Caki2 (cell line): ENCODE data around the gene SSR4. TPM values are rescaled to one million over a fixed set of nuclear protein-coding genes. Genes with fewer than 3 reads are reported as not detected.

Experiments
- DNase-seq: peaks from one replicate; pipeline ENCODE4 v3.0.0-alpha.2; 2015; ENCODE audit warnings: low read depth
- in situ Hi-C: cut with HindIII; loops from 2 replicates; pipeline ENCODE4 v1.10.0; 2016; ENCODE audit warnings: low sequenced_read_pairs, low pct_unique_long_range_greater_than_20kb, mixed read lengths
- total RNA-seq: library from RNA; depleted of rRNA; stranded (reverse); fragments of >200 nt; shearing (Covaris generic); gene quantifications from 2 replicates; pipeline ENCODE4 v1.2.3, GENCODE V29; 2014; ENCODE audit warnings: low replicate concordance

SSR4 gene
- total RNA-seq, 1 experiment from 2014 or later: 177 TPM

DNA sequence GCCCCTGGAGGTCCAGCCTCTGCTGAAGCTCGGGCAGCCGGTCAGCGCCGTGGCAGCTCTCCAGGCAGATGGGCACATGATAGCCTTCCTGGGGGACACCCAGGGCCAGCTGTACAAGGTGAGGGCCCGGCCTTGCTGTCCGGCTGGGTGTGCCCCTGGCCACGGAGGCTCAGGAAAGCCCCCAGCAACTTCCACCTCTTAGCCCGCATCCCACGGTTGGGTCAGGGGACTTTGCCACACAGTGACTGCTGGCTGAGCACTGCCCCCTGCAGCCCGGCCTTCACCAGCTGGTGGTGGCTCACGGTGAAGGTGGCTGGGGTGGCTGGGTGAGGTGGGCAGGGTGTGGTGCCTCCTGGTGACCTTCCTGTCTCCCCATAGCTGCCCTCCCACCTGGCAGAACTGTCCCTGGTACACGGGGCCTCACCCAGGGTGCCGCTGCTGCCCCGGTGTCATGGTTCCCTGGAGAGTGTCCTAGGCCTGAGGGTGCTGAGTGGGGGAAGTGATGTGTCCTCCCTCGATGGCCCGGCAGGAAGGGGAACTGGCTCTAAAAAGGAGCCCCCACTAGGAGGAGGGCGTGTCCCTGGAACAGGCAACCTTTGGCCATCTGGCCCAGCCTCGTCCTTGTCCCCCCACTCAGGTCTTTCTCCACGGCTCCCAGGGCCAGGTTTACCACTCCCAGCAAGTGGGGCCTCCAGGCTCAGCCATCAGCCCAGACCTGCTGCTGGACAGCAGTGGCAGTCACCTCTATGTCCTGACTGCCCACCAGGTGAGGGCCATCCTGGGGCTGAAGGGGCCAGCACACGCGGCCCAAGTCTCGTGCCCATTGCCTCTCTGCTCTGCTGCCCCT, 25.9 kb upstream of the SSR4 start:
- in situ Hi-C loops: no loop called here
- no peak for DNase-seq

DNA sequence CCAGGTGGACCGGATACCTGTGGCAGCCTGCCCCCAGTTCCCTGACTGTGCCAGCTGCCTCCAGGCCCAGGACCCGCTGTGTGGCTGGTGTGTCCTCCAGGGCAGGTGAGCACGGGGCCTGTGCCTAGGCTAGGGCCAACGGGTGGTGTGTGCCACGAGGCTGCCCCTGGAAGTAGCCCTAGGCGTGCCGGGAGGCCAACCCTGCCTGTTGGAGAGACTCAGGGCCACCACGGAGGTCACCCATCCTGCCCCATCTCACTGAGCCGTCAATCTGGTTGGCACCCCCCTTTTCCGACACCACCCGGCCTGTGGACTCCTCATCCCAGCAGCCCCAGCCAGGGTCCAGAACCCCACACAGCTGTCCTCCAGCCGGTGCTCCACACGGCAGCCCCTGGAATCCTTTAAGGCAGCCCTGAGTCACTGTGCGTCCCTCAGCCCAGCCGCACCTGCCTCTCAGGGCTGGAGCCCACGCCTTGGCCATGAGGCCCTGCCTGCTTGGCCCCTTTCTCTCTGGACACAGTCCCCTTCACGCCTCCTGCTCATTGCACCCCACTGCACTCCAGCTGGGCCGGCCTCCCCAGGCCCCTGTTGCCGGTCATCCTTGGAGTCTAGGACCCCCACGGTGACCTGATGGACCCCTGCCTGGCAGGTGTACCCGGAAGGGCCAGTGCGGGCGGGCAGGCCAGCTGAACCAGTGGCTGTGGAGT, 25.2 kb upstream of the SSR4 start:
- DNase-seq: no peak
- in situ Hi-C loops: no loop called here

GRCh38 chrX:153769865-153770600, 24.4 kb upstream of the SSR4 start:
- in situ Hi-C loops: no loop called here

GRCh38 chrX:153770601-153771414, 23.7 kb upstream of the SSR4 start:
- in situ Hi-C loops: no loop called here
- no peak for DNase-seq

More at GRCh38 chrX:153769865-153770600, 24.4 kb upstream of the SSR4 start:
- no peak for DNase-seq

DNA sequence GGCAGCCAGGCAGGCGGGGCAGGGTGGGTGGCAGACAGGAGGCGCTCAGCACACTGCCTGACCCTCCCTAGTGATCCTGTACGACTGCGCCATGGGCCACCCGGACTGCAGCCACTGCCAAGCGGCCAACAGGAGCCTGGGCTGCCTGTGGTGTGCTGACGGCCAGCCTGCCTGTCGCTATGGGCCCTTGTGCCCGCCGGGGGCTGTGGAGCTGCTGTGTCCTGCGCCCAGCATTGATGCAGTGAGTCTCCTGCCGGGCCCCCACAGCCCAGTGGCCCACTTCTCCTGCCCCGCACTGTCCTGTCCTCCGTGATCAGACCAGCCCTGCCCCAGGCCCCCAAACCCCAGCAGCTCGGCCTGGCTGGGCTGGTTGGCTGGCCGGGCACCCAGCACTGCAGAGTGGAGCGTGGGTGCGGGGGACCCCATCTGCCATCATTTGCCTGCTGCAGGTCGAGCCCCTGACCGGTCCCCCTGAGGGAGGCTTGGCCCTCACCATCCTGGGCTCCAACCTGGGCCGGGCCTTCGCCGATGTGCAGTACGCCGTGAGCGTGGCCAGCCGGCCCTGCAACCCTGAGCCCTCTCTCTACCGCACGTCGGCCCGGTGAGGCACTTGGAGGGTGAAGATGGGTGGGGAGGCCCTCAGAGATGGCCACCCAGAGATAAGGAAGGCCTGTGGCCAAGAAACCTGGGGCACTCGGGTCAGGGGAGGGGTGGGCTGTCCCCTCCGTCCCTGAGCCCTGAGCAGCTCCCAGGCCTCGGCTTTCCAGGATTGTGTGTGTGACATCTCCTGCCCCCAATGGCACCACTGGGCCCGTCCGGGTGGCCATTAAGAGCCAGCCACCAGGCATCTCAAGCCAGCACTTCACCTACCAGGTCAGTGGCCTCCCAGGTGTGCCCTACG, 22.8 kb upstream of the SSR4 start:
- no peak for DNase-seq
- in situ Hi-C loops: no loop called here

- in situ Hi-C loops: no loop called here
These were observed 21.9 kb upstream of the SSR4 start for GRCh38 chrX:153772316-153773217.

GRCh38 chrX:153773218-153773611, 21.3 kb upstream of the SSR4 start:
- DNase-seq: no peak
- in situ Hi-C loops: no loop called here

More at GRCh38 chrX:153772316-153773217, 21.9 kb upstream of the SSR4 start:
- DNase-seq: no peak

- DNase-seq: no peak
- in situ Hi-C loops: no loop called here
These were observed 20.5 kb upstream of the SSR4 start for GRCh38 chrX:153773741-153774575.

DNA sequence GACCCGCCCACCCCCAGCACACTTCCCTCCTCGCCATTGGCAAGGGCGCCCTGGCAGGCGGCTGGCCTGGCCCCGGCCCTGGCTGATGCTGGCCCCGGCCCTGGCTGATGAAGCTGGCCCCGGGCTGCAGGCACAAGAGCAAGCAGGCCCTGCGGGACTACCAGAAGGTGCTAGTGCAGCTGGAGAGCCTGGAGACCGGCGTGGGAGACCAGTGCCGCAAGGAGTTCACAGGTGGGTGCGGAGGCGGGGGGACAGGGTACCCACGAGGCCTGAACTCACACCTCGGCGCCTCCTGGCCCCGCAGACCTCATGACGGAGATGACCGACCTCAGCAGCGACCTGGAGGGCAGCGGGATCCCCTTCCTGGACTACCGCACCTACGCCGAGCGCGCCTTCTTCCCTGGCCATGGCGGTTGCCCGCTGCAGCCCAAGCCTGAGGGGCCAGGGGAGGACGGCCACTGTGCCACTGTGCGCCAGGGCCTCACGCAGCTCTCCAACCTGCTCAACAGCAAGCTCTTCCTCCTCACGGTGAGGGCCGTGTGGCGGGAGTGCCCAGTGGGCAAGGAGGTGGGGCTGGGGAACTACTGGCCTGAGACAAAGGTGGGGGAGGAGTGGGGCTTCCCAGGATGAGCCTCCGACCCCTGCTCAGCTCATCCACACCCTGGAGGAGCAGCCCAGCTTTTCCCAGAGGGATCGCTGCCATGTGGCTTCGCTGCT, 19.7 kb upstream of the SSR4 start:
- in situ Hi-C loops: no loop called here
- no peak for DNase-seq

- DNase-seq: no peak
- in situ Hi-C loops: no loop called here
These were observed 19.0 kb upstream of the SSR4 start for GRCh38 chrX:153775293-153776119.

GRCh38 chrX:153776120-153776599, 18.3 kb upstream of the SSR4 start:
- in situ Hi-C loops: no loop called here
- DNase-seq: no peak

GRCh38 chrX:153776611-153777045, 17.8 kb upstream of the SSR4 start:
- DNase-seq: no peak
- in situ Hi-C loops: no loop called here

- in situ Hi-C loops: no loop called here
- no peak for DNase-seq
These were observed 17.0 kb upstream of the SSR4 start for GRCh38 chrX:153777261-153778090.
